ENCODE data around the gene MIDN. TPM values are rescaled to one million over a fixed set of nuclear protein-coding genes. Genes with fewer than 3 reads are reported as not detected.

The MIDN gene
- total and polyA plus RNA-seq, 10 of the 15 experiments (the other 5 are each of a cell fraction or from before 2014, with no cell fraction given): 0.38 to 51.5 (median 7.2) TPM

GRCh38 chr19:1269478-1270212 lies 21.3 kb downstream of the MIDN start (continued):
- TF ChIP-seq, protein P1, sequence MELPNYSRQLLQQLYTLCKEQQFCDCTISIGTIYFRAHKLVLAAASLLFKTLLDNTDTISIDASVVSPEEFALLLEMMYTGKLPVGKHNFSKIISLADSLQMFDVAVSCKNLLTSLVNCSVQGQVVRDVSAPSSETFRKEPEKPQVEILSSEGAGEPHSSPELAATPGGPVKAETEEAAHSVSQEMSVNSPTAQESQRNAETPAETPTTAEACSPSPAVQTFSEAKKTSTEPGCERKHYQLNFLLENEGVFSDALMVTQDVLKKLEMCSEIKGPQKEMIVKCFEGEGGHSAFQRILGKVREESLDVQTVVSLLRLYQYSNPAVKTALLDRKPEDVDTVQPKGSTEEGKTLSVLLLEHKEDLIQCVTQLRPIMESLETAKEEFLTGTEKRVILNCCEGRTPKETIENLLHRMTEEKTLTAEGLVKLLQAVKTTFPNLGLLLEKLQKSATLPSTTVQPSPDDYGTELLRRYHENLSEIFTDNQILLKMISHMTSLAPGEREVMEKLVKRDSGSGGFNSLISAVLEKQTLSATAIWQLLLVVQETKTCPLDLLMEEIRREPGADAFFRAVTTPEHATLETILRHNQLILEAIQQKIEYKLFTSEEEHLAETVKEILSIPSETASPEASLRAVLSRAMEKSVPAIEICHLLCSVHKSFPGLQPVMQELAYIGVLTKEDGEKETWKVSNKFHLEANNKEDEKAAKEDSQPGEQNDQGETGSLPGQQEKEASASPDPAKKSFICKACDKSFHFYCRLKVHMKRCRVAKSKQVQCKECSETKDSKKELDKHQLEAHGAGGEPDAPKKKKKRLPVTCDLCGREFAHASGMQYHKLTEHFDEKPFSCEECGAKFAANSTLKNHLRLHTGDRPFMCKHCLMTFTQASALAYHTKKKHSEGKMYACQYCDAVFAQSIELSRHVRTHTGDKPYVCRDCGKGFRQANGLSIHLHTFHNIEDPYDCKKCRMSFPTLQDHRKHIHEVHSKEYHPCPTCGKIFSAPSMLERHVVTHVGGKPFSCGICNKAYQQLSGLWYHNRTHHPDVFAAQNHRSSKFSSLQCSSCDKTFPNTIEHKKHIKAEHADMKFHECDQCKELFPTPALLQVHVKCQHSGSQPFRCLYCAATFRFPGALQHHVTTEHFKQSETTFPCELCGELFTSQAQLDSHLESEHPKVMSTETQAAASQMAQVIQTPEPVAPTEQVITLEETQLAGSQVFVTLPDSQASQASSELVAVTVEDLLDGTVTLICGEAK (IDR thresholded peaks at IDR 0.05; ENCODE audit: borderline replicate concordance): 0 out of 2 replicates have a peak, but pooled peaks have one; percentile 15
- TF ChIP-seq LARP7 (IDR thresholded peaks at IDR 0.05) (peak; percentile 98), IKZF1 (conservative IDR thresholded peaks at IDR 0.05) (peak; percentile 86), CHD2 (IDR thresholded peaks at IDR 0.05; ENCODE audit: borderline replicate concordance, low read depth, low read length) (peak; percentile 16; the same call in 1 of the 2 replicates), NFIC (IDR thresholded peaks at IDR 0.05; ENCODE audit: low read depth, low read length) (no peak), RUNX3 (IDR thresholded peaks at IDR 0.05; ENCODE audit: low read length) (no peak), IRF4 (IDR thresholded peaks at IDR 0.05; ENCODE audit: low read depth, low read length) (no peak), KLF5 (IDR thresholded peaks at IDR 0.05; ENCODE audit: partially characterized antibody) (peak; percentile 74), MTA3 (IDR thresholded peaks at IDR 0.05; ENCODE audit: borderline replicate concordance, low read length) (no peak), NBN (IDR thresholded peaks at IDR 0.05) (0 out of 2 replicates have a peak, but pooled peaks have one; percentile 22), BACH1 (IDR thresholded peaks at IDR 0.05; ENCODE audit: borderline replicate concordance) (peak; percentile 95), MYC (IDR thresholded peaks at IDR 0.05; ENCODE audit: insufficient read depth, insufficient read length, insufficient replicate concordance, low read length, severe bottlenecking) (peak; percentile 41), JUNB (IDR thresholded peaks at IDR 0.05) (no peak), CHD4 (IDR thresholded peaks at IDR 0.05) (no peak), E2F4 (IDR thresholded peaks at IDR 0.05; ENCODE audit: low read depth, low read length) (no peak), RB1 (IDR thresholded peaks at IDR 0.05; ENCODE audit: borderline replicate concordance) (peak; percentile 94; the same call in 1 of the 2 replicates), PKNOX1 (IDR thresholded peaks at IDR 0.05) (peak; percentile 12), CREB1 (IDR thresholded peaks at IDR 0.05; ENCODE audit: low read depth) (no peak), GATAD2B (conservative IDR thresholded peaks at IDR 0.05; ENCODE audit: low read depth) (peak; percentile 93), NRF1 (conservative IDR thresholded peaks at IDR 0.05; ENCODE audit: low read depth, low read length) (peak; percentile 88), MXI1 (IDR thresholded peaks at IDR 0.05; ENCODE audit: low read depth, low read length) (peak; percentile 93), POLR2AphosphoS2 (IDR thresholded peaks at IDR 0.05; ENCODE audit: low read depth, low read length) (peak; percentile 73; the same call in 1 of the 2 replicates), ESRRA (IDR thresholded peaks at IDR 0.05; ENCODE audit: low read length) (no peak), FOXM1 (IDR thresholded peaks at IDR 0.05; ENCODE audit: low read depth, low read length) (no peak)
- TF ChIP-seq, protein P2, sequence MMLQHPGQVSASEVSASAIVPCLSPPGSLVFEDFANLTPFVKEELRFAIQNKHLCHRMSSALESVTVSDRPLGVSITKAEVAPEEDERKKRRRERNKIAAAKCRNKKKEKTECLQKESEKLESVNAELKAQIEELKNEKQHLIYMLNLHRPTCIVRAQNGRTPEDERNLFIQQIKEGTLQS (IDR thresholded peaks at IDR 0.05; ENCODE audit: borderline replicate concordance, extremely low read depth, low read depth, low read length): peak; percentile 64; the same call in 1 of the 2 replicates

All from GM12878 (cell line).